Fibroblast of lung (primary cell): ENCODE data around the gene TAOK2.

Experiments
- EZH2 ChIP-seq: IDR thresholded peaks from 2 replicates; pipeline ENCODE4 v1.5.1; 2012; ENCODE audit warnings: low read length, control low read depth, mild to moderate bottlenecking; ENCODE audit errors: missing control alignments
- TF ChIP-seq, protein P1 (sequence below), 2 donors: IDR thresholded peaks in 1 of 2; conservative IDR thresholded peaks in 1 of 2; 1 replicate in 1 of 2; 2 replicates in 1 of 2; pipeline ENCODE4 v1.5.1; 2011 to 2012; ENCODE audit warnings: low read length in 2 of 2, control low read depth in 1 of 2, inconsistent platforms in 1 of 2, low read depth in 1 of 2, mild to moderate bottlenecking in 1 of 2

DNA sequence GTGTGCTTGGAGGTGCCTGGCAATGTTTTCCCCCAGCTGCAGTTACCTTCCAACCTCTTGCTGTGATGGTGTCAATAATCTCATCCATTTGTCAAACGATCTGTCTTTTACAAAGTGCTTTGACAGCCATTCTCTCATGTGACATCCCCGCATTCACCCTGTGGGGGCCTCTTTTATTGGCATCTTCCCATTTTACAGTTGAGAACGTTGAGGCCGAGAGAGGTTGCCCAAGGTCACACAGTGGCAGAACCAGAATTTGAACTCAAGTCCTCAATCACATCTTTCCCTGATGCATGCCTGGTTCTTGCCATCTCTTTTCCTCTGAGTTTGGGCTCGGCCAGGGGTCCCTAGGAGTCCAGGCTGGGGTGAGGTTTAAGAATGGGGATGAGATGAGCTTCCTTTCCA, 1.5 kb downstream of the TAOK2 start:
- TF ChIP-seq, protein P1, sequence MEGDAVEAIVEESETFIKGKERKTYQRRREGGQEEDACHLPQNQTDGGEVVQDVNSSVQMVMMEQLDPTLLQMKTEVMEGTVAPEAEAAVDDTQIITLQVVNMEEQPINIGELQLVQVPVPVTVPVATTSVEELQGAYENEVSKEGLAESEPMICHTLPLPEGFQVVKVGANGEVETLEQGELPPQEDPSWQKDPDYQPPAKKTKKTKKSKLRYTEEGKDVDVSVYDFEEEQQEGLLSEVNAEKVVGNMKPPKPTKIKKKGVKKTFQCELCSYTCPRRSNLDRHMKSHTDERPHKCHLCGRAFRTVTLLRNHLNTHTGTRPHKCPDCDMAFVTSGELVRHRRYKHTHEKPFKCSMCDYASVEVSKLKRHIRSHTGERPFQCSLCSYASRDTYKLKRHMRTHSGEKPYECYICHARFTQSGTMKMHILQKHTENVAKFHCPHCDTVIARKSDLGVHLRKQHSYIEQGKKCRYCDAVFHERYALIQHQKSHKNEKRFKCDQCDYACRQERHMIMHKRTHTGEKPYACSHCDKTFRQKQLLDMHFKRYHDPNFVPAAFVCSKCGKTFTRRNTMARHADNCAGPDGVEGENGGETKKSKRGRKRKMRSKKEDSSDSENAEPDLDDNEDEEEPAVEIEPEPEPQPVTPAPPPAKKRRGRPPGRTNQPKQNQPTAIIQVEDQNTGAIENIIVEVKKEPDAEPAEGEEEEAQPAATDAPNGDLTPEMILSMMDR (conservative IDR thresholded peaks at IDR 0.05 in 1 of 2, IDR thresholded peaks at IDR 0.05 in 1 of 2; ENCODE audit: low read depth in 1 of 2, low read length in 2 of 2) = no peak
- no peak for TF ChIP-seq EZH2
